GM12873 (cell line): ENCODE results near the gene SYPL2.

Source experiments
- TF ChIP-seq, protein P1 (sequence below): IDR thresholded peaks from 2 replicates; pipeline ENCODE4 v1.5.1; 2012; ENCODE audit warnings: low read depth, mild to moderate bottlenecking, moderate library complexity, low read length, control low read depth; ENCODE audit not compliant: insufficient read depth; ENCODE audit errors: missing control alignments

Gene SYPL2

DNA sequence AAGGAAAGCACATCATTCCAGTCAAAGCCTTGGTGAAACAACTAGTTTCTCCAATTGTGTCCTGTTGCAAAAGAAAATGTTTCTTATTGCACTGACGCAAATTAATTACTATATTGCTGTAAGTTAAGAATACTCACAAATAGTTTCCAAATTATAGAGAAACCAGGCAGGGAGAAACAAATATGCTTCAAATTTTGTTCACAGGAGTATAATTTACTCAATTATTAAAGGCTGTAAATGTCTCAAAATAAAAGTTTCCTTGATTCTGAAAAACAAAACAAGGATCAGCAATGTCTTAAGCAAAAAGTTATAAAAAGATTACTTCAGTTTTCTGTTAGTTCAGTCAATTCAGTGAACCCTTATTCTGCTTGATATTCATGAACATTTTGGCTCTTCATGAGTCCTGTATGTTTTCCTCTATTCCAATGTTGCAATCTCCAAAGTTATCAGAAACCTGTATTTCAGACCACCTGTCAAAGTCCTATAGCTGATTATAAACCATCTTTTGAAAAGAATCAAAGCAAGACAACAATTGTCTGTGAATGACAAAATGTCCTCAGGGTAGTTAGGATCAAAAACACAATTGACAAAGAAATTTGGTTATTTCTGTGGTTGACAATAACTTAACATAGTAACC is 11.7 kb upstream of the SYPL2 start:
- TF ChIP-seq, protein P1, sequence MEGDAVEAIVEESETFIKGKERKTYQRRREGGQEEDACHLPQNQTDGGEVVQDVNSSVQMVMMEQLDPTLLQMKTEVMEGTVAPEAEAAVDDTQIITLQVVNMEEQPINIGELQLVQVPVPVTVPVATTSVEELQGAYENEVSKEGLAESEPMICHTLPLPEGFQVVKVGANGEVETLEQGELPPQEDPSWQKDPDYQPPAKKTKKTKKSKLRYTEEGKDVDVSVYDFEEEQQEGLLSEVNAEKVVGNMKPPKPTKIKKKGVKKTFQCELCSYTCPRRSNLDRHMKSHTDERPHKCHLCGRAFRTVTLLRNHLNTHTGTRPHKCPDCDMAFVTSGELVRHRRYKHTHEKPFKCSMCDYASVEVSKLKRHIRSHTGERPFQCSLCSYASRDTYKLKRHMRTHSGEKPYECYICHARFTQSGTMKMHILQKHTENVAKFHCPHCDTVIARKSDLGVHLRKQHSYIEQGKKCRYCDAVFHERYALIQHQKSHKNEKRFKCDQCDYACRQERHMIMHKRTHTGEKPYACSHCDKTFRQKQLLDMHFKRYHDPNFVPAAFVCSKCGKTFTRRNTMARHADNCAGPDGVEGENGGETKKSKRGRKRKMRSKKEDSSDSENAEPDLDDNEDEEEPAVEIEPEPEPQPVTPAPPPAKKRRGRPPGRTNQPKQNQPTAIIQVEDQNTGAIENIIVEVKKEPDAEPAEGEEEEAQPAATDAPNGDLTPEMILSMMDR, result no peak

DNA sequence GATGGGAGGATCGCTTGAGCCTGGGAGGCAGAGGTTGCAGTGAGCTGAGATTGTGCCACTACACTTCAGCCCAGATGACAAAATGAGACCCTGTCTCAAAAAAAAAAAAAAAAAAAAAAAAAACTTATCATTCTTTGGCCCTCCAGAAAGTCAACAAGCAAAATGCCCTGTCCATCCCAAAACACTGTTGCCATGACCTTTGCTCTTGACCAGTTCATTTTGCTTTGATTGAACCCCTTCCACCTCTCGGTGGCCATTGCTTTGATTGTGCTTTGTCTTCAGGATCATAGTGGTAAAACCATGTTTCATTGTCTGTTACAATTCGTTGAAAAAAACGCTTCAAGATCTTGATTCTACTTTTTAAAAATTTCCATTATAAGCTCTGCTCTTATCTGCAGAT is 8.5 kb upstream of the SYPL2 start:
- TF ChIP-seq, protein P1, result no peak

DNA sequence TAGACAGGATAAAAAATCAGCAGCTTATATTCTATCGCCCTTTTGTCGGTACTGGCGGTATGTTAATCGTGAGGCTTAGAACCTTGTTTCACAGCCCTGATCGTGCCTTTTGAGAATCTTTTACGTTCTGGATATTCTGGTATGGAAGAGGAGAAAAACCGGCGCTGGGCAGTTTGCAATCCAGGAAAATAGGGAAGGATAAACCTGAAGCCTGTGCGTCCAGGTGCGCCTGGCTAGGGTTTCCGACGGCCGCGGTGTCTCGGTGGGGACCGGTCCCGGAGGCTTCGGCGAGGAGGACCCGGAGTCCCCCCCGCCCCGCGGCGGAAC is 258 bp upstream of the SYPL2 start:
- TF ChIP-seq, protein P1, result no peak

DNA sequence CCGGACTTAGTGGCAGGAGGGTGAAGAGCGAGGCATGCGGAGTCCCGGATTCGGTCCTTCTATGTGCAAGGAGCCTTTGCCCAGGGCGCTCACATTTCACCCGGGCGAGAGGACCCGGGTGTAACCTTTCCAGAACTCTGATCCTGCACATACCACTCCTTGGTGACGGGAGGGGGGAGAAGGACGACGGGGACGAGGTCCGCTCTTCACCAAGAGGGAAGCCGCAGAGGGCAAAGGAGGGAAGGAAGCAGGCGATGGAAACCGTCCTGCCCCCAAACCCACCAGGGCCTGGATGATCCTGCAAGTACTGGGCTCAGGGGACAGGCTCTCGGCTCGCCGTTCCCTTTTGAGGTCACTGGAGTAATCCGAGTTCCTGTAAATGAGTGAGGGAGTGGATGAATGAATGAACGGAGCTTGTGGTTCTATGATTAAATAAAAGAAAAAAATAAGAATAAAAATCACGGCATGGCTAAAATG is 993 bp downstream of the SYPL2 start:
- TF ChIP-seq, protein P1, result no peak

DNA sequence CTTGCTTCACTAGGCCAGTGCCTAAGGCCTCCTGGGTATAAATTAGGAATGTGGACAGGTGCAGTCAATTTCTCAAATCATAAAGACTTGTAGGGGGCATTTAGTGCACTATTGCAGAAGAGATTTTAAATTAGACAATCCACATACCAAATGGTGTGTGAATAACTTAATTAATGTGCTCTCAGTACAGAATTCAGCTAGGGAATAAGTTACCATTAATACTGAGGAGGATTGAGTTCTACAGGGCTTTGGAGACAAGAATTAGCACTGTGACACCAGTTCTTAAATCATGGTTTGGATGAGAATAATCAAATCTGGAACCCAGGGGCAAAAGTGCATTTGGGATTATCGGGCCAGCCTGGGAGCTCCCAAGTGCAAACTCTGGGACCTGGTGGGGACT is 1.7 kb downstream of the SYPL2 start:
- TF ChIP-seq, protein P1, result no peak

DNA sequence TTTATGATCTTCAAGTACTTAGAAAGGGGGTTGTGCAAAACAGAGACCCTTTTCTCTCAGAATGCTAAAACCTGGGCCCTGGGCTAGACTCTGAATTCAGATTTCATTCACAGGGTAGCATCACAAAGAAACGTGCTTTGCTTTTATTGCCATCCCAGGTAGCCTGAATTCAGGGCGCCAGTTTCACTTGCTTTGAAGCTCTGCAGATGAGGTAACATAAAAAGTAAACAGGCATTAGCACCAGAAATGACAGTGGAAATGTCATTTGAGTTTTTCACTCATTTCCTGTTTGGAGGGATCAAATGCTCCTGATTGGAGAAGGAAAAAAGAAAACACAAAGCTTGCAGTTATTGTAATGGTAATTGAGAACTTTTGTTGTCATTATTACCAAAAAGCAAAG is 2.6 kb downstream of the SYPL2 start:
- TF ChIP-seq, protein P1, result no peak

DNA sequence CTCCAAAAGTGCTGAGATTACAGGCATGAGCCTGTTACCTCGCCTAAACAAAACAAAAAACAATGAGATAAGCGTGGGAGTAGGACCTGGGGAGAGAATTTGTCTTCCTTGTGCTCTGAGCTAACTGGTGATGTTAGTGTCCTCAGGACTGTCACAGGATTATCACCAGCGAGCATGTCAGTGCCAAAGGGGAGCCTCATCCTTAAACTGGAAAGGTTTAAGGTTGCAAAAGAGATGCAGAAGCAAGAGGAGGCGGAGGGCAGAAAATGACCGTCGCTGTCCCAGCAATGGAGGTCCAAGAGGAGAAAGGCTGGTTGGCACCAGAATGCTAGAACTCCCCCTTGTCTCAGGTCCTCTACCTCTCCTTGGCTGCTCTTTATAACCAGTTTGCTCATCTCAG is 3.9 kb downstream of the SYPL2 start:
- TF ChIP-seq, protein P1, result no peak

DNA sequence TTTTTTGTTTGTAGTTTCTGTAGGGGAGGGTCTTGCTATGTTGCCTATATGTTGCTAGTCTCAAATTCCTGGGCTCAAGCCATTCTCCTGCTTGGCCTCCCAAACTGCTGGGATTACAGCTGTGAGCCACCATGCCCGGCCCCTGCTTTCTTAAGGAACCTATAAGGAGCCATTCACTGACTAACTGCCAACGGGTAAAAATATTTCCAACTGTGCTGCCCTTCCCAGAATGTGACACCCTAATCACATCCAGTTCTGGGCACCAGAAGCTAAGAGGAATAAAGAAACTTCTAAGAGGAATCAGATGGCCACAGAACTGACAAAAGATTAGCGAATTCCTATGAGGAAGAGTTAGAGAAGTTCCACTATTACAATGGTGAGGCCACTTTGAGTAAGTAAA is 6.4 kb downstream of the SYPL2 start:
- TF ChIP-seq, protein P1, result no peak
